HepG2 (cell line): ENCODE results near the gene IZUMO2. TPM values are rescaled to one million over a fixed set of nuclear protein-coding genes. Genes with fewer than 3 reads are reported as not detected.

Experiments
- ATAC-seq: fragments of 200-7000 bp; cut with Tn5 transposase; 3 replicates; pipeline ENCODE4 v1.9.1; 2020; ENCODE audit warnings: mild to moderate bottlenecking, moderate library complexity
- BruUV-seq: library from RNA; stranded (reverse); fragments of 400-500 nt; replicated peaks from 2 replicates; lab custom pipeline; 2021; lab: Mats Ljungman, UMichigan
- CTCF ChIA-PET: fragments of 300-600 bp; formaldehyde crosslinking; extraction: SDS; loops from one replicate; lab custom pipeline; 2021; ENCODE audit warnings: low total read pairs, inconsistent platforms, low intra/inter-chr PET ratio; lab: Yijun Ruan, JAX
- POLR2A ChIA-PET: fragments of 350-600 bp; sonication (Branson Sonifier 250); formaldehyde crosslinking; loops from one replicate; lab custom pipeline; 2020; ENCODE audit warnings: antibody characterized with exemption, inconsistent platforms; lab: Yijun Ruan, JAX
- DNase-seq: peaks from one replicate; pipeline ENCODE4 v3.0.0-alpha.2; 2015; ENCODE audit warnings: low spot score
- FAIRE-seq: peaks from 3 replicates; lab custom pipeline; 2011; peaks lifted over from hg19 to GRCh38; lab: Jason Lieb, UNC
- H2AFZ ChIP-seq: one replicate; pipeline ENCODE4 v1.6.1; 2011; ENCODE audit warnings: low read length, inconsistent platforms
- H3K27ac ChIP-seq: fragments of 300-600 bp; 3 replicates; pipeline ENCODE4 v1.8.0; 2011; ENCODE audit warnings: mixed run types, mild to moderate bottlenecking, mixed read lengths, low read length, inconsistent platforms; ENCODE audit not compliant: insufficient read depth; ENCODE audit errors: extremely low read length
- H3K27me3 ChIP-seq, 2 experiments: fragments of 200-600 bp in 1 of 2; 2 replicates in 1 of 2; 3 replicates in 1 of 2; pipeline versions ENCODE4 v1.6.0 to v1.8.0; 2011; ENCODE audit warnings: low read length in 2 of 2, mild to moderate bottlenecking in 2 of 2, moderate library complexity in 2 of 2, inconsistent platforms in 1 of 2; ENCODE audit not compliant: insufficient read depth in 2 of 2, control insufficient read depth in 1 of 2
- H3K36me3 ChIP-seq, 2 experiments: fragments of 200-600 bp in 1 of 2; replicated peaks in 1 of 2; 2 replicates in 1 of 2; 3 replicates in 1 of 2; pipeline versions ENCODE4 v1.5.1 to v1.8.0; 2011; ENCODE audit warnings: low read length in 2 of 2, inconsistent platforms in 1 of 2; ENCODE audit not compliant: insufficient read depth in 2 of 2, control insufficient read depth in 1 of 2
- H3K4me1 ChIP-seq: 2 replicates; pipeline ENCODE4 v1.5.1; 2012; ENCODE audit warnings: low read length, inconsistent platforms; ENCODE audit not compliant: insufficient read depth
- H3K4me2 ChIP-seq: 2 replicates; pipeline ENCODE4 v1.6.0; 2011; ENCODE audit warnings: low read depth, low read length, inconsistent platforms
- H3K4me3 ChIP-seq, 3 experiments: fragments of 200-600 bp in 1 of 3; sonication (generic), shearing (Covaris generic) in 1 of 3; replicated peaks in 1 of 3; 2 replicates each; pipeline ENCODE4 v1.5.1; 2011 to 2016; ENCODE audit warnings: low read length in 3 of 3, inconsistent platforms in 2 of 3, low read depth in 2 of 3, mild to moderate bottlenecking in 2 of 3, control low read depth in 1 of 3, mixed read lengths in 1 of 3; ENCODE audit not compliant: insufficient read depth in 1 of 3
- H3K79me2 ChIP-seq: one replicate; pipeline ENCODE4 v1.6.1; 2011; ENCODE audit warnings: low read length, inconsistent platforms; ENCODE audit not compliant: insufficient read depth
- H3K9ac ChIP-seq: 2 replicates; pipeline ENCODE4 v1.6.0; 2011; ENCODE audit warnings: mild to moderate bottlenecking, low read depth, low read length, inconsistent platforms; ENCODE audit not compliant: insufficient read depth
- H3K9me3 ChIP-seq: 2 replicates; pipeline ENCODE4 v1.5.1; 2012; ENCODE audit warnings: mild to moderate bottlenecking, low read length
- H4K20me1 ChIP-seq: 2 replicates; pipeline ENCODE4 v1.6.0; 2011; ENCODE audit warnings: inconsistent platforms, mild to moderate bottlenecking, low read length, moderate library complexity; ENCODE audit not compliant: insufficient read depth
- CHCHD3 ChIP-seq: sonication (generic); formaldehyde crosslinking; IDR thresholded peaks from 2 replicates; pipeline ENCODE4 v1.8.0; 2022; ENCODE audit warnings: mild to moderate bottlenecking, missing genetic modification reagents, moderate library complexity
- CHD4 ChIP-seq: fragments of 200-600 bp; sonication (generic); IDR thresholded peaks from 2 replicates; pipeline ENCODE4 v1.7.0; 2017; ENCODE audit warnings: mild to moderate bottlenecking, low read length, borderline replicate concordance
- DPF2 ChIP-seq: sonication (generic); formaldehyde crosslinking; IDR thresholded peaks from 2 replicates; pipeline ENCODE4 v1.4.0; 2020; ENCODE audit warnings: mild to moderate bottlenecking, low read depth, missing genetic modification reagents, borderline replicate concordance
- IRF2 ChIP-seq: IDR thresholded peaks from 2 replicates; pipeline ENCODE4 v1.6.1; 2018; ENCODE audit warnings: missing genetic modification reagents, missing compliant biosample characterization
- KMT2B ChIP-seq: IDR thresholded peaks from 2 replicates; pipeline ENCODE4 v1.6.1; 2016; ENCODE audit warnings: missing genetic modification reagents, missing compliant biosample characterization
- PLRG1 ChIP-seq: fragments of 450-650 bp; conservative IDR thresholded peaks from 2 replicates; pipeline ENCODE4 v1.6.1; 2016
- RARA ChIP-seq: IDR thresholded peaks from 2 replicates; pipeline ENCODE4 v1.6.1; 2016; ENCODE audit warnings: missing genetic modification reagents, missing compliant biosample characterization
- RELA ChIP-seq: sonication (generic); formaldehyde crosslinking; IDR thresholded peaks from 2 replicates; pipeline ENCODE4 v1.4.0; 2020; ENCODE audit warnings: missing genetic modification reagents
- SMARCE1 ChIP-seq: fragments of 450-650 bp; IDR thresholded peaks from 2 replicates; pipeline ENCODE4 v1.6.1; 2017; ENCODE audit warnings: borderline replicate concordance
- SOX5 ChIP-seq: IDR thresholded peaks from 2 replicates; pipeline ENCODE4 v1.6.1; 2016; ENCODE audit warnings: borderline replicate concordance
- SP1 ChIP-seq, 2 experiments: fragments of 450-650 bp in 1 of 2; sonication (generic) in 1 of 2; formaldehyde crosslinking in 1 of 2; IDR thresholded peaks; 2 replicates each; pipeline versions ENCODE4 v1.4.0 to v1.6.1; 2016 to 2020; ENCODE audit warnings: missing genetic modification reagents in 1 of 2
- SUZ12 ChIP-seq: fragments of 150-350 bp; IDR thresholded peaks from 2 replicates; pipeline ENCODE4 v1.6.1; 2014; ENCODE audit warnings: low read depth, low read length
- TRIM22 ChIP-seq: fragments of 450-650 bp; IDR thresholded peaks from 2 replicates; pipeline ENCODE4 v1.6.1; 2017
- ZNF124 ChIP-seq: sonication (generic); formaldehyde crosslinking; IDR thresholded peaks from 2 replicates; pipeline ENCODE4 v1.4.0; 2020; ENCODE audit warnings: missing genetic modification reagents
- ZNF136 ChIP-seq: sonication (generic); formaldehyde crosslinking; IDR thresholded peaks from 2 replicates; pipeline ENCODE4 v1.8.1; 2022; ENCODE audit warnings: low read depth, mild to moderate bottlenecking, moderate library complexity, missing genetic modification reagents
- ZNF484 ChIP-seq: sonication (generic); formaldehyde crosslinking; IDR thresholded peaks from 2 replicates; pipeline ENCODE4 v1.5.1; 2020; ENCODE audit warnings: mild to moderate bottlenecking, low read depth, missing genetic modification reagents, borderline replicate concordance
- ZNF547 ChIP-seq: sonication (generic); formaldehyde crosslinking; IDR thresholded peaks from 2 replicates; pipeline ENCODE4 v1.5.1; 2020; ENCODE audit warnings: mild to moderate bottlenecking, missing genetic modification reagents
- ZNF777 ChIP-seq: sonication (generic); formaldehyde crosslinking; IDR thresholded peaks from 2 replicates; pipeline ENCODE4 v1.4.0; 2020; ENCODE audit warnings: missing genetic modification reagents
- ZNF784 ChIP-seq: sonication (generic); formaldehyde crosslinking; IDR thresholded peaks from 2 replicates; pipeline ENCODE4 v1.5.1; 2020; ENCODE audit warnings: missing genetic modification reagents, mild to moderate bottlenecking, borderline replicate concordance
- WGBS: methylation state at CpG from one replicate; pipeline ENCODE4 v1.1.6; 2017; ENCODE audit warnings: low lambda C conversion rate; 5-methylcytosine and 5-hydroxymethylcytosine counted together
- in situ Hi-C: cut with HindIII; loops from 2 replicates; pipeline ENCODE4 v1.10.0; 2017; ENCODE audit warnings: low pct_unique_long_range_greater_than_20kb; ENCODE audit not compliant: extremely low pct_ligation_motif_present
- intact Hi-C: fragments of 100-400 bp; cut with micrococcal nuclease; formaldehyde crosslinking; loops from one replicate; pipeline ENCODE4 v1.10.0; 2022; ENCODE audit not compliant: unreplicated experiment
- polyA plus RNA-seq, 8 experiments: library from polyadenylated mRNA; depleted of rRNA in 3 of 8; stranded (reverse) in 7 of 8; unstranded in 1 of 8; fragments of >200 nt; fragmentation: Illumina TruSeq in 4 of 8; extraction: Trizol in 4 of 8; gene quantifications; 2 replicates each; pipeline versions ENCODE4 v1.2.1 to v1.2.3, GENCODE V29; 2011 to 2016; ENCODE audit warnings: low read depth in 4 of 8, missing spikeins in 1 of 8, mixed read lengths in 1 of 8; ENCODE audit not compliant: insufficient read depth in 1 of 8
- total RNA-seq, 5 experiments: library from RNA; depleted of rRNA; stranded (reverse); fragments of >200 nt; fragmentation: Illumina TruSeq; extraction: Trizol; gene quantifications; 2 replicates each; pipeline ENCODE4 v1.2.3, GENCODE V29; 2016; ENCODE audit warnings: low read depth in 1 of 5
- TF ChIP-seq, protein P1 (sequence below): sonication (generic); formaldehyde crosslinking; IDR thresholded peaks from 2 replicates; pipeline ENCODE4 v1.4.0; 2020; ENCODE audit warnings: missing genetic modification reagents, borderline replicate concordance
- TF ChIP-seq, protein P2 (sequence below): sonication (generic); formaldehyde crosslinking; IDR thresholded peaks from 2 replicates; pipeline ENCODE4 v1.5.1; 2020; ENCODE audit warnings: missing genetic modification reagents, mild to moderate bottlenecking, borderline replicate concordance

IZUMO2 gene
- total and polyA plus RNA-seq, 2 of the 13 experiments (the other 11 are each of a cell fraction or from before 2014, with no cell fraction given): not detected

- no peak for TF ChIP-seq DPF2 (CRISPR knock-in tag)
- no peak for TF ChIP-seq RARA (CRISPR knock-in tag)
- TF ChIP-seq SP1 (IDR thresholded peaks at IDR 0.05): no peak
- TF ChIP-seq SP1 (CRISPR knock-in tag; IDR thresholded peaks at IDR 0.05): peak; percentile 38; the same call in 1 of the 2 replicates
- no peak for TF ChIP-seq TRIM22
- TF ChIP-seq ZNF784 (CRISPR knock-in tag): no peak
- no peak for TF ChIP-seq SOX5
- no peak for TF ChIP-seq ZNF136
- TF ChIP-seq ZNF547 (CRISPR knock-in tag): no peak
- no peak for TF ChIP-seq ZNF484
- TF ChIP-seq PLRG1: no peak
Observed at GRCh38 chr19:50178320-50178719, 15.2 kb upstream of the IZUMO2 start (continued).

- Histone ChIP-seq H4K20me1 (no peaks in the 10 kb centered on the region), H3K9ac (no peak overlapping the region), H3K27me3 (peaks cover 0 to 2% of the 10 kb centered on the region in 2 experiments; a peak in 1 of 5 replicates), H3K4me2 (no peak overlapping the region), H3K27ac (no peak overlapping the region), H3K4me1 (no peaks in the 10 kb centered on the region), H2AFZ (no peak overlapping the region), H3K4me3 (no peak overlapping the region), H3K36me3 (no peaks in the 10 kb centered on the region), H3K9me3 (no peaks in the 10 kb centered on the region), H3K79me2 (no peaks in the 10 kb centered on the region)
- POLR2A ChIA-PET: no interaction called here
- 27% methylated on average over 9 of the region's 9 CpGs for WGBS
- no peak for ATAC-seq
- in situ Hi-C loops: no loop called here
- no peak for DNase-seq
- BruUV-seq: no TSS peak
- CTCF ChIA-PET: no interaction called here
- intact Hi-C loops: no loop called here
- no peak for FAIRE-seq
- TF ChIP-seq, protein P1, sequence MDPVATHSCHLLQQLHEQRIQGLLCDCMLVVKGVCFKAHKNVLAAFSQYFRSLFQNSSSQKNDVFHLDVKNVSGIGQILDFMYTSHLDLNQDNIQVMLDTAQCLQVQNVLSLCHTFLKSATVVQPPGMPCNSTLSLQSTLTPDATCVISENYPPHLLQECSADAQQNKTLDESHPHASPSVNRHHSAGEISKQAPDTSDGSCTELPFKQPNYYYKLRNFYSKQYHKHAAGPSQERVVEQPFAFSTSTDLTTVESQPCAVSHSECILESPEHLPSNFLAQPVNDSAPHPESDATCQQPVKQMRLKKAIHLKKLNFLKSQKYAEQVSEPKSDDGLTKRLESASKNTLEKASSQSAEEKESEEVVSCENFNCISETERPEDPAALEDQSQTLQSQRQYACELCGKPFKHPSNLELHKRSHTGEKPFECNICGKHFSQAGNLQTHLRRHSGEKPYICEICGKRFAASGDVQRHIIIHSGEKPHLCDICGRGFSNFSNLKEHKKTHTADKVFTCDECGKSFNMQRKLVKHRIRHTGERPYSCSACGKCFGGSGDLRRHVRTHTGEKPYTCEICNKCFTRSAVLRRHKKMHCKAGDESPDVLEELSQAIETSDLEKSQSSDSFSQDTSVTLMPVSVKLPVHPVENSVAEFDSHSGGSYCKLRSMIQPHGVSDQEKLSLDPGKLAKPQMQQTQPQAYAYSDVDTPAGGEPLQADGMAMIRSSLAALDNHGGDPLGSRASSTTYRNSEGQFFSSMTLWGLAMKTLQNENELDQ (CRISPR knock-in tag): no peak
- no peak for TF ChIP-seq SUZ12
- TF ChIP-seq IRF2 (CRISPR knock-in tag): no peak
- no peak for TF ChIP-seq KMT2B (CRISPR knock-in tag)
- TF ChIP-seq CHD4: no peak
- TF ChIP-seq SMARCE1: no peak
- TF ChIP-seq ZNF124: no peak
- TF ChIP-seq ZNF777 (CRISPR knock-in tag): no peak
- TF ChIP-seq CHCHD3 (CRISPR knock-in tag): no peak
- TF ChIP-seq RELA (CRISPR knock-in tag): no peak
- TF ChIP-seq, protein P2, sequence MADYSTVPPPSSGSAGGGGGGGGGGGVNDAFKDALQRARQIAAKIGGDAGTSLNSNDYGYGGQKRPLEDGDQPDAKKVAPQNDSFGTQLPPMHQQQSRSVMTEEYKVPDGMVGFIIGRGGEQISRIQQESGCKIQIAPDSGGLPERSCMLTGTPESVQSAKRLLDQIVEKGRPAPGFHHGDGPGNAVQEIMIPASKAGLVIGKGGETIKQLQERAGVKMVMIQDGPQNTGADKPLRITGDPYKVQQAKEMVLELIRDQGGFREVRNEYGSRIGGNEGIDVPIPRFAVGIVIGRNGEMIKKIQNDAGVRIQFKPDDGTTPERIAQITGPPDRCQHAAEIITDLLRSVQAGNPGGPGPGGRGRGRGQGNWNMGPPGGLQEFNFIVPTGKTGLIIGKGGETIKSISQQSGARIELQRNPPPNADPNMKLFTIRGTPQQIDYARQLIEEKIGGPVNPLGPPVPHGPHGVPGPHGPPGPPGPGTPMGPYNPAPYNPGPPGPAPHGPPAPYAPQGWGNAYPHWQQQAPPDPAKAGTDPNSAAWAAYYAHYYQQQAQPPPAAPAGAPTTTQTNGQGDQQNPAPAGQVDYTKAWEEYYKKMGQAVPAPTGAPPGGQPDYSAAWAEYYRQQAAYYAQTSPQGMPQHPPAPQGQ (CRISPR knock-in tag): no peak
Observed at GRCh38 chr19:50176775-50177174, 13.7 kb upstream of the IZUMO2 start.
